GM12878 (cell line): ENCODE measurements around the gene NFKBIB. TPM values are rescaled to one million over a fixed set of nuclear protein-coding genes. Genes with fewer than 3 reads are reported as not detected.

Source experiments
- ATAC-seq: fragments of 200-7000 bp; cut with Tn5 transposase; 3 replicates; pipeline ENCODE4 v1.9.1; 2020; ENCODE audit warnings: mild to moderate bottlenecking, moderate library complexity
- BruUV-seq: library from RNA; stranded (reverse); fragments of 400-500 nt; replicated peaks from 2 replicates; lab custom pipeline; 2021; lab: Mats Ljungman, UMichigan
- CTCF ChIA-PET: fragments of 300-600 bp; sonication (Branson Sonifier 250); formaldehyde crosslinking; extraction: SDS; loops from one replicate; lab custom pipeline; 2021; ENCODE audit warnings: inconsistent platforms; lab: Yijun Ruan, JAX
- POLR2A ChIA-PET: fragments of 350-600 bp; formaldehyde crosslinking; extraction: SDS; loops from one replicate; lab custom pipeline; 2021; ENCODE audit warnings: inconsistent platforms; lab: Charles Lee
- RAD21 ChIA-PET: fragments of 300-600 bp; sonication (Branson Sonifier 250); formaldehyde crosslinking; loops from one replicate; lab custom pipeline; 2023; ENCODE audit warnings: antibody characterized with exemption; ENCODE audit not compliant: unreplicated experiment; lab: Charles Lee
- SMC1A ChIA-PET: fragments of 300-600 bp; sonication (Branson Sonifier 250); formaldehyde crosslinking; loops from one replicate; lab custom pipeline; 2023; ENCODE audit not compliant: unreplicated experiment, uncharacterized antibody; lab: Charles Lee
- DNase-seq: peaks from one replicate; pipeline ENCODE4 v3.0.0-alpha.2; 2011; ENCODE audit warnings: low read depth, low spot score
- FAIRE-seq: peaks from 3 replicates; lab custom pipeline; 2011; peaks lifted over from hg19 to GRCh38; lab: Jason Lieb, UNC
- H2AFZ ChIP-seq: 2 replicates; pipeline ENCODE4 v1.6.0; 2011; ENCODE audit warnings: low read depth, low read length, control low read depth; ENCODE audit not compliant: control insufficient read depth
- H3K27ac ChIP-seq: 2 replicates; pipeline ENCODE4 v1.5.1; 2011; ENCODE audit warnings: control low read depth; ENCODE audit not compliant: control insufficient read depth, insufficient read depth
- H3K27me3 ChIP-seq, 2 experiments: replicated peaks in 1 of 2; 2 replicates each; pipeline versions ENCODE4 v1.6.0 to v1.6.1; 2011; ENCODE audit warnings: low read length in 1 of 2; ENCODE audit not compliant: control insufficient read depth in 2 of 2, insufficient read depth in 2 of 2
- H3K36me3 ChIP-seq, 2 experiments: 2 replicates each; pipeline ENCODE4 v1.5.1; 2011; ENCODE audit warnings: low read length in 1 of 2; ENCODE audit not compliant: control insufficient read depth in 2 of 2, insufficient read depth in 2 of 2
- H3K4me1 ChIP-seq: 2 replicates; pipeline ENCODE4 v1.6.1; 2011; ENCODE audit warnings: mild to moderate bottlenecking, low read length, moderate library complexity, mixed read lengths; ENCODE audit not compliant: control insufficient read depth, insufficient read depth
- H3K4me2 ChIP-seq: 2 replicates; pipeline ENCODE4 v1.6.0; 2011; ENCODE audit warnings: control low read depth; ENCODE audit not compliant: control insufficient read depth, insufficient read depth
- H3K4me3 ChIP-seq: fragments of 200-600 bp; sonication (generic); 2 replicates; pipeline ENCODE4 v1.5.1; 2016
- H3K79me2 ChIP-seq: 2 replicates; pipeline ENCODE4 v1.6.0; 2011; ENCODE audit warnings: low read length; ENCODE audit not compliant: control insufficient read depth, insufficient read depth
- H3K9ac ChIP-seq: 2 replicates; pipeline ENCODE4 v1.8.0; 2011; ENCODE audit warnings: low read length, control low read depth, mixed read lengths; ENCODE audit not compliant: control insufficient read depth, insufficient read depth
- H3K9me3 ChIP-seq: replicated peaks from 3 replicates; pipeline ENCODE4 v1.5.1; 2011; ENCODE audit warnings: mild to moderate bottlenecking, low read length; ENCODE audit not compliant: control insufficient read depth, insufficient read depth
- H4K20me1 ChIP-seq: 2 replicates; pipeline ENCODE4 v1.6.0; 2011; ENCODE audit not compliant: control insufficient read depth, insufficient read depth
- E2F8 ChIP-seq: fragments of 450-650 bp; IDR thresholded peaks from 2 replicates; pipeline ENCODE4 v1.6.1; 2018; ENCODE audit warnings: mild to moderate bottlenecking, low read depth, moderate library complexity; ENCODE audit not compliant: partially characterized antibody
- FOXK2 ChIP-seq: fragments of 450-650 bp; IDR thresholded peaks from 2 replicates; pipeline ENCODE4 v1.6.1; 2017; ENCODE audit warnings: mild to moderate bottlenecking, moderate library complexity
- MEF2A ChIP-seq: IDR thresholded peaks from 2 replicates; pipeline ENCODE4 v1.6.1; 2011; ENCODE audit warnings: low read depth, mild to moderate bottlenecking, low read length, moderate library complexity; ENCODE audit not compliant: insufficient read depth
- MLLT1 ChIP-seq: fragments of 450-650 bp; IDR thresholded peaks from 2 replicates; pipeline ENCODE4 v1.6.1; 2016; ENCODE audit warnings: mild to moderate bottlenecking
- NR2F1 ChIP-seq: fragments of 450-650 bp; conservative IDR thresholded peaks from 2 replicates; pipeline ENCODE4 v1.6.1; 2017; ENCODE audit warnings: mild to moderate bottlenecking
- RCOR1 ChIP-seq: conservative IDR thresholded peaks from 2 replicates; pipeline ENCODE4 v1.6.1; 2012; ENCODE audit warnings: low read depth, low read length, improper control_type of control experiment
- SREBF1 ChIP-seq: IDR thresholded peaks from 2 replicates; pipeline ENCODE4 v1.6.1; 2012; ENCODE audit warnings: mild to moderate bottlenecking, low read length
- SUPT20H ChIP-seq: IDR thresholded peaks from 2 replicates; pipeline ENCODE4 v1.6.1; 2011; ENCODE audit warnings: low read depth, mild to moderate bottlenecking, low read length, moderate library complexity, borderline replicate concordance; ENCODE audit not compliant: control insufficient read depth
- YBX1 ChIP-seq: fragments of 450-650 bp; IDR thresholded peaks from 2 replicates; pipeline ENCODE4 v1.6.1; 2016; ENCODE audit warnings: antibody characterized with exemption
- WGBS: methylation state at CpG from one replicate; pipeline ENCODE4 v1.1.6; 2016; ENCODE audit warnings: low lambda C conversion rate; ENCODE audit not compliant: insufficient replicate concordance, insufficient coverage; ENCODE audit errors: missing lambda C conversion rate; 5-methylcytosine and 5-hydroxymethylcytosine counted together
- in situ Hi-C: fragments of 300-500 bp; cut with MboI; formaldehyde crosslinking; loops from 9 replicates; pipeline ENCODE4 v1.14.3; 2018; ENCODE audit warnings: mixed read lengths
- intact Hi-C: fragments of 100-400 bp; cut with micrococcal nuclease; formaldehyde crosslinking; loops from one replicate; pipeline ENCODE4 v1.14.2; 2022; ENCODE audit not compliant: unreplicated experiment
- polyA plus RNA-seq, 11 experiments: library from polyadenylated mRNA; depleted of rRNA in 4 of 11; unstranded in 6 of 11; stranded (reverse) in 5 of 11; fragments of >200 nt; fragmentation: Nextera tagmentation in 4 of 11; fragmentation: Illumina TruSeq in 1 of 11; extraction: Ambion mirVana in 4 of 11; extraction: Trizol in 1 of 11; gene quantifications; 1 replicate in 1 of 11; 2 replicates in 10 of 11; pipeline versions ENCODE4 v1.2.1 to v1.2.3, GENCODE V29; 2011 to 2016; ENCODE audit warnings: inconsistent platforms in 2 of 11, missing spikeins in 2 of 11, low read depth in 1 of 11
- total RNA-seq, 4 experiments: library from RNA; depleted of rRNA in 3 of 4; stranded (reverse); fragments of >200 nt in 3 of 4; fragmentation: Illumina TruSeq in 1 of 4; extraction: Trizol in 1 of 4; gene quantifications; 2 replicates each; pipeline versions ENCODE4 v1.2.1 to v1.2.3, GENCODE V29; 2013 to 2021
- TF ChIP-seq, protein P1 (sequence below): IDR thresholded peaks from 2 replicates; pipeline ENCODE4 v1.6.1; 2012; ENCODE audit warnings: low read length, inconsistent platforms

Gene NFKBIB
- total and polyA plus RNA-seq, 10 of the 15 experiments (the other 5 are each of a cell fraction or from before 2014, with no cell fraction given), result 1.2 to 60.9 (median 31.0) TPM

GRCh38 chr19:38910488-38910887, 10.7 kb downstream of the NFKBIB start:
- SMC1A ChIA-PET, result no interaction called here
- Histone ChIP-seq H3K36me3 (peaks cover 0 to 8% of the 10 kb centered on the region in 2 experiments), H2AFZ (no peak overlapping the region), H3K4me3 (no peak overlapping the region), H3K4me1 (no peaks in the 10 kb centered on the region), H3K79me2 (no peaks in the 10 kb centered on the region), H3K9ac (no peak overlapping the region), H3K4me2 (no peak overlapping the region), H4K20me1 (no peaks in the 10 kb centered on the region), H3K9me3 (no peaks in the 10 kb centered on the region)
- CTCF ChIA-PET, result no interaction called here
- no TSS peak for BruUV-seq
- intact Hi-C loops, result no loop called here
- DNase-seq, result no peak
- RAD21 ChIA-PET, result no interaction called here
- no peak for FAIRE-seq
- WGBS, result 89% methylated on average over 12 of the region's 12 CpGs
- POLR2A ChIA-PET, result no interaction called here
- no peak for TF ChIP-seq FOXK2
- no peak for TF ChIP-seq MEF2A
- no peak for TF ChIP-seq SUPT20H
- TF ChIP-seq MLLT1, result no peak
- TF ChIP-seq RCOR1, result no peak
- no peak for TF ChIP-seq YBX1
- TF ChIP-seq, all 136 proteins: peak for 0
- no peak for ATAC-seq
- in situ Hi-C loops, result no loop called here
- Histone ChIP-seq H3K27ac (no peak overlapping the region), H3K27me3 (no peaks in the 10 kb centered on the region)

GRCh38 chr19:38911388-38912001, 11.7 kb downstream of the NFKBIB start:
- TF ChIP-seq E2F8 (no peak), SREBF1 (no peak), NR2F1 (no peak)
- TF ChIP-seq, protein P1, sequence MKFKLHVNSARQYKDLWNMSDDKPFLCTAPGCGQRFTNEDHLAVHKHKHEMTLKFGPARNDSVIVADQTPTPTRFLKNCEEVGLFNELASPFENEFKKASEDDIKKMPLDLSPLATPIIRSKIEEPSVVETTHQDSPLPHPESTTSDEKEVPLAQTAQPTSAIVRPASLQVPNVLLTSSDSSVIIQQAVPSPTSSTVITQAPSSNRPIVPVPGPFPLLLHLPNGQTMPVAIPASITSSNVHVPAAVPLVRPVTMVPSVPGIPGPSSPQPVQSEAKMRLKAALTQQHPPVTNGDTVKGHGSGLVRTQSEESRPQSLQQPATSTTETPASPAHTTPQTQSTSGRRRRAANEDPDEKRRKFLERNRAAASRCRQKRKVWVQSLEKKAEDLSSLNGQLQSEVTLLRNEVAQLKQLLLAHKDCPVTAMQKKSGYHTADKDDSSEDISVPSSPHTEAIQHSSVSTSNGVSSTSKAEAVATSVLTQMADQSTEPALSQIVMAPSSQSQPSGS, result no peak
- Histone ChIP-seq H2AFZ (no peak overlapping the region), H3K36me3 (peaks cover 0 to 5% of the 10 kb centered on the region in 2 experiments; a peak in 3 of 4 replicates), H3K4me3 (no peak overlapping the region), H3K9ac (no peak overlapping the region), H3K27ac (no peak overlapping the region), H3K79me2 (no peaks in the 10 kb centered on the region), H3K4me2 (no peak overlapping the region), H3K27me3 (no peaks in the 10 kb centered on the region), H3K9me3 (no peaks in the 10 kb centered on the region), H3K4me1 (no peaks in the 10 kb centered on the region), H4K20me1 (no peaks in the 10 kb centered on the region)
- ChIA-PET SMC1A (no interaction called here), POLR2A (no interaction called here), RAD21 (no interaction called here), CTCF (interaction anchor here (1.2 to 2.3 kb wide), 2 partner anchors 19 to 396 kb away, joined by 3 to 8 read pairs; partner anchors contain the start of genes MRPS12 and SARS2)
- in situ Hi-C loops (no loop called here), intact Hi-C loops (no loop called here)
- DNase-seq (no peak), ATAC-seq (no peak), FAIRE-seq (no peak)
- BruUV-seq, result no TSS peak
- WGBS, result 75% methylated on average over 10 of the region's 16 CpGs
